Measurements from ENCODE around the gene WASF2.
"Not testable (repeated sequence)": the region's sequence is repeated elsewhere in the genome, so short reads cannot be mapped to it uniquely, and the experiment has no call there.

The WASF2 gene

GRCh38 chr1:27448982-27449381 is 41.0 kb downstream of the WASF2 start:
- no peak for DNase-seq (ENCODE audit: low read depth)

GRCh38 chr1:27447883-27448282 is 42.1 kb downstream of the WASF2 start:
- DNase-seq (ENCODE audit: low read depth), result no peak

GRCh38 chr1:27447399-27447798 is 42.6 kb downstream of the WASF2 start:
- no peak for DNase-seq (ENCODE audit: low read depth)

GRCh38 chr1:27446496-27447020 is 43.4 kb downstream of the WASF2 start:
- no peak for DNase-seq (ENCODE audit: low read depth)

GRCh38 chr1:27445177-27445936 is 44.6 kb downstream of the WASF2 start:
- DNase-seq (ENCODE audit: low read depth), result no peak

GRCh38 chr1:27444632-27445031 is 45.3 kb downstream of the WASF2 start:
- DNase-seq (ENCODE audit: low read depth), result no peak

GRCh38 chr1:27439150-27439549 is 50.8 kb downstream of the WASF2 start:
- DNase-seq (ENCODE audit: low read depth), result no peak

- DNase-seq (ENCODE audit: low read depth), result no peak
Measured at GRCh38 chr1:27438621-27439061, 51.3 kb downstream of the WASF2 start.

GRCh38 chr1:27436204-27437159 is 53.5 kb downstream of the WASF2 start:
- peak; percentile 18 for DNase-seq (ENCODE audit: low read depth)

GRCh38 chr1:27435566-27436203 is 54.3 kb downstream of the WASF2 start:
- no peak for DNase-seq (ENCODE audit: low read depth)

- DNase-seq (ENCODE audit: low read depth), result no peak
Measured at GRCh38 chr1:27433706-27434105, 56.3 kb downstream of the WASF2 start.

- DNase-seq (ENCODE audit: low read depth), result not testable (repeated sequence)
Measured at GRCh38 chr1:27432725-27433124, 57.2 kb downstream of the WASF2 start.

GRCh38 chr1:27431601-27431940 is 58.4 kb downstream of the WASF2 start:
- no peak for DNase-seq (ENCODE audit: low read depth)

- DNase-seq (ENCODE audit: low read depth), result no peak
Measured at GRCh38 chr1:27430903-27431600, 58.9 kb downstream of the WASF2 start.

GRCh38 chr1:27429029-27429425 is 60.9 kb downstream of the WASF2 start:
- no peak for DNase-seq (ENCODE audit: low read depth)

GRCh38 chr1:27428316-27429028 is 61.5 kb downstream of the WASF2 start:
- no peak for DNase-seq (ENCODE audit: low read depth)

- no peak for DNase-seq (ENCODE audit: low read depth)
Measured at GRCh38 chr1:27427816-27428315, 62.1 kb downstream of the WASF2 start.

- no peak for DNase-seq (ENCODE audit: low read depth)
Measured at GRCh38 chr1:27427329-27427728, 62.6 kb downstream of the WASF2 start.

GRCh38 chr1:27423709-27424108 is 66.3 kb downstream of the WASF2 start:
- no peak for DNase-seq (ENCODE audit: low read depth)

- peak; percentile 58 for DNase-seq (ENCODE audit: low read depth)
Measured at GRCh38 chr1:27418326-27419185, 71.4 kb downstream of the WASF2 start.

Data from HS-5 (cell line).